HG02610 (cell line): ENCODE results near the gene TBC1D9B.
A peak's percentile ranks its signal among the peaks of the same experiment; 100 is the strongest.

Experiments used
- ATAC-seq: cut with Tn5 transposase; IDR thresholded peaks from one replicate; pipeline ENCODE4 v1.9.1; 2021; ENCODE audit warnings: mild to moderate bottlenecking, moderate library complexity; ENCODE audit not compliant: unreplicated experiment

Gene TBC1D9B

DNA sequence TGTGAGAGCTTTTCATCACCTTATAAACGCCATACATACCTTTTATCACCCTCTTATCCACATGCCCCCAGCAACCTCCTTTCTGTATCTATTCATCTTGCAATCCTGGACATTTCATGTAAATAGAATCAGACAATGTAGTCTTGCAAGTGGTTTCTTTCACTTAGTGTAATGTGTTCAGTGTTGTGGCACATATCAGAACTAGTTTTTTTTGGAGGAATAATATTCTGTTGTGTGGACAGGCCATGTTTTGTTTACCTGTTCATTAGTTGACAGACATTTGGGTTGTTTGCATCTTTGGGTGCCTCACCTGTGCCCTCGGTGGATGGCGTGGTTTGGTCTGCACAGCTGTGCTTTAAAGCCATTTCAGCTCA is 85.7 kb downstream of the TBC1D9B start:
- ATAC-seq, result no peak

- peak; percentile 40 for ATAC-seq
Measured at GRCh38 chr5:179821298-179822058, 86.2 kb downstream of the TBC1D9B start.

GRCh38 chr5:179820483-179821297 is 87.0 kb downstream of the TBC1D9B start, which contains the start of gene SQSTM1:
Gene SQSTM1, plus strand, starts transcription at chr5:179820905. Its CDS starts 32 bp downstream, at chr5:179820937.
- ATAC-seq, result peak; percentile 35

DNA sequence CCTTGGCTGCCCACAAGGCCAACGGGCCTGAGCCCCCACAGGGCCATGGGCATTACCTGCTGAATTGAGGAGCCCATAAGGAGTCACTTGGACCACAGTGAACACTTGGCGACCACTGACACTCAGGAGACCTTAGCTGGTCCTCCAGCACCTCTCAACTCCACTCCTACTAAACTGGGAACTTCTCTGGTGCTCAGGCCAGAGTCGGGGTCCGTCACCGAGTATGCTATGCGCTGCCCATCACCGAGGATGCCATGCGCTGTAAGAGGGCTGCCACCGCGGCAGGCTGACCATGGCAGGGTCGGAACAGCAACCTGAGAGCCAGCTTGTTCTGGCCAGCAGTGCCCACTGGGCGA is 87.6 kb downstream of the TBC1D9B start:
- ATAC-seq, result no peak

- no peak for ATAC-seq
Measured at GRCh38 chr5:179819296-179820126, 88.2 kb downstream of the TBC1D9B start.

DNA sequence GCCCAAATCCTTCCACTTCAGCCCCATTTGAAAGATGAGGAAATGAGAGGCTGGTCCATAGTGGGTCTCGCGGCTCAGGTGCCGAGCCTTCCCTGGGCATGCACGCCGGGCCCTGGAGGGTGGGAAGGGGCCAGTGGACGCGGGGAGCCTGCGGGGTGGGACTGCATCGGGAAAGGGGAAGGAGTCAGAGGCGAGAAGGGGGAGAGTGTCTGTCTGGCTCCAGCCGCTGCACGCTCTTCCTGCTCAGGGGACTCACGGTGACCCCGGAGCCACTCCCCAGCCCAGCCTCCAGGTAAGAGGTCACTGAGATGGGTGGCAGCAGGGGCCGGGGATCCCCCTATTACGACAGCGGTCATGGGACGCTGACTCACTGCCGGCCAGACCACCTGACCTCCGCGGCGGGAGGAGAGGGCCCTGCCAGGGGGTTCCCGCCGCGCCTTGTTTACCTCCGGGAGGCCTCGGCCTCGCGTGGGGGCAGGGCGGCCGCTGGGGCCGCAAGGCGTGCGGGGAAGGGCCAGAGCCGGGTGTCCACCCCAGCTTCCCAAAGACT is 88.9 kb downstream of the TBC1D9B start:
- peak; percentile 64 for ATAC-seq

DNA sequence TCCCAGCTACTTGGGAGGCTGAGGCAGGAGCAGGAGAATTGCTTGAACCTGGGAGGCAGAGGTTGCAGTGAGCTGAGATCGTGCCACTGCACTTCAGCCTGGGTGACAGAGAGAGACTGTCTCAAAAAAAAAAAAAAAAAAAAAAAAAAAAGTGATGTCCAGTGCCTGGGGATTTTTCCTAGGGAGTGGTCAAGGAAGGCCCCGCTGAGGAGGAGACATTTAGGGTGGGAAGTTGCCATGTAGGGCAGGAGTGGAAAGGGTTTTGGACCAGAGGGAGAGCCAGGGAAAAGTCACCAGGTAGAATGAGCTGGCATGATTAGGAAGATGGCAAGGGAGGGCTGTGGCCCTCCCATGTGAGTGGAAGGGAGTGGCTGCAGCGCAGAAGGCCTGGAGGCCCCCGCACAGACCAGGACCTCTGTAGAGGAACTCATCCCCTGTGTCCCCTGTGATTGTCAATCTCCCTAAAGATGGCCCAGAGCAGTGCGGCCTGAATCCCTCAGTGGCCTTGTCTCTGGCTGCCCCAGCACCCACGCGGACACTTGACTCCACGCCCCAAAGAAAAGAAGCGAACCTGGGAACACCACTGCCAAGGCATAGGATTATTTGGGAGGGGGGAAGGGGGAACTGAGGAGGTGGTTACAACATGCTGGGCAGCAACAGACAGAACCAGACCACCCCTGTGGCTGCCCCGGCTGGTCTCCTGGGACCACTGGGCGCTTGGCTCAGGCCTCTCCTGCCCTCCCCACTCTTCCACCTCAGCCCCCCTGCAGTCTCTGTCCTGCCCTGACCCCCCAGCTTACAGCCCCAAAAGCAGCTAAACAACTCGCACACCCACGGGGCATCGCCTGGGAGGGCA is 89.6 kb downstream of the TBC1D9B start:
- no peak for ATAC-seq

- no peak for ATAC-seq
Measured at GRCh38 chr5:179817470-179817840, 90.2 kb downstream of the TBC1D9B start.

GRCh38 chr5:179816796-179817469 is 90.8 kb downstream of the TBC1D9B start:
- ATAC-seq, result no peak

GRCh38 chr5:179816401-179816795 is 91.3 kb downstream of the TBC1D9B start:
- no peak for ATAC-seq

DNA sequence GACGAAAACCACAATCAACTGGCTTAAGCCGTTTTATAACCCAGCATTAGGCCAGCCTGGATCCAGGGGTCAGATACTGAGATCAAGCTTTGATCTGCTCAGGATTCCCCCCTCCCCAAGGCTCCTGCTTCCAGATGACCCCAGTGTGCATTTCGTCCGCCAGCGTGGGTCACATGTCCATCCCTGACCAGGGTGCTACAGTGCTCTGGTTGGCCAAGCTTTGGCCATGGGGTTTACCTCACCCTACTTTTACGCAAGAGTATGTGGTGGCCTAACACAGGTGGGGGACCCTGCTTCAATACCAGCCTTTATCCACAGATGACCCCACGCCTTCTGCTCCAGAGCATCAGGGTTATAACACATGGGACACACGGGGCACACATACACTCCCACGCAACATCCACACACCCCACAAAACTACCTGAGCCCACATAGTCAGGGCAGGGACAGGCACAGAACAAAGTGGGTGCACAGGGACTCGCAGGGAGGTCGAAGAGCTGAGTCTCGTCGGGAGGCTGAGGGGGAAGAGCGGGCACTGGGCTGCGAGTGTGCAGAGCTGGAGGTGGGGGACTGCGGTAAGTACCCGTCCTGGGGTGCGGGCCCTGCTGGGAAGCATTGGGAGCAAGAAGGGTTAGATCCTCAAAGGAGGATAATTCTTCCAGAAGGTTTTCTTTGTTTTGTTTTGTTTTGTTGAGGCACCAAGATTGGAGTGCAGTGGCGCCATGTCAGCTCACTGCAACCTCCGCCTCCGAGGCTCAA is 92.0 kb downstream of the TBC1D9B start:
- ATAC-seq, result no peak

DNA sequence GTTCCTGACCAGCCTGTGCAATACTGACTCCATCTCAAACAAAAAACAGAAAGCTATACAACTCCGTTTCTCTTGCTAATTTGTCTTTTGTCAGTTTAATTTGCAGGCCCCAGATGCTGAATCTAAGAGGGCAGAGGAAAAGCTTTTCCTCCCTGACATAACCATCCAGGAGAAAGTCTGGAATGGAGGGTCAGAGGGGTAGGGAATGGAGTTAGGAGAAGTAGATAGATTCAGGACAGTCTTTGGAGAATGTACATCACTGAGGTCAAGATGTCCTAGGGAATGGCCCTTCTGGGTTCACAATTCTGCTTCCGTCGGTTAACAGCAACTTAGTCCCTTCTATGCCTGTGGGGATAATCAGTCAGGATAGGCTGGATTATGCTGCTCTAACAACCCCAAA is 93.6 kb downstream of the TBC1D9B start:
- ATAC-seq, result no peak

- no peak for ATAC-seq
Measured at GRCh38 chr5:179812997-179813607, 94.6 kb downstream of the TBC1D9B start.

- no peak for ATAC-seq
Measured at GRCh38 chr5:179812135-179812825, 95.4 kb downstream of the TBC1D9B start.
